HG03025 (cell line): ENCODE results near the gene GALNT16.

ENCODE experiments used
- ATAC-seq: cut with Tn5 transposase; IDR thresholded peaks from one replicate; pipeline ENCODE4 v1.9.1; 2021; ENCODE audit warnings: mild to moderate bottlenecking, moderate library complexity; ENCODE audit not compliant: unreplicated experiment, low FRiP score

GALNT16 gene

DNA sequence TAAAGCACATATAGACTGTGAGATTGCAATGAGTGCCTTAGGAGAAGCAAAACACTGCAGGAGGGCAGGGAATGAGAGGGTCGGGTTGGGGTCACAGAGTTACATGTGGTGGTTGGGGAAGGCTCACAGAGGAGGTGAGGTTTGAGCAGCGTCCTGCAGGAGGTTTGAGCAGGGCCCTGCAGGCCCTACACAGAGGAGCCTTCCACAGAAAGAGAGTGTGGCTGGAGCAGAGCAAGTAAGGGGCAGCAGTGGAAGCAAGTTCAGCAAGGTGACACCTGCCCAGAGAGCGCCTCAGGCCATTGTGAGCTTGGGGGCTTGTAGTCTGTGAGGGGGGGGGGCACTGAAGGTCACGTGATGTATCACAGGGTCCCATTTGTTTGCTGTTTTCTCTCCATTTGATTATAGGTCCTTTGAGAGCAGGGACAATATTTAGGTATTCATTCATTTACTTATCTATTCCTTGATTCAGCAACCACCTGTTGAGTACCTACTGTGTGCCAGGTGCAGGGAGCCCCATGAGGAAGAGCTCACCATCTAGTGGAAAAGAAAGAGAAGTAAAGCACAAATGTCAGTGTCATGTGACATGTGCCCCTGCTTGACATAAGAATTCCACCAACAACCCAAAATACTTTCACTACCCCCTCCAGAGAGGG, 56.6 kb downstream of the GALNT16 start:
- ATAC-seq: no peak

DNA sequence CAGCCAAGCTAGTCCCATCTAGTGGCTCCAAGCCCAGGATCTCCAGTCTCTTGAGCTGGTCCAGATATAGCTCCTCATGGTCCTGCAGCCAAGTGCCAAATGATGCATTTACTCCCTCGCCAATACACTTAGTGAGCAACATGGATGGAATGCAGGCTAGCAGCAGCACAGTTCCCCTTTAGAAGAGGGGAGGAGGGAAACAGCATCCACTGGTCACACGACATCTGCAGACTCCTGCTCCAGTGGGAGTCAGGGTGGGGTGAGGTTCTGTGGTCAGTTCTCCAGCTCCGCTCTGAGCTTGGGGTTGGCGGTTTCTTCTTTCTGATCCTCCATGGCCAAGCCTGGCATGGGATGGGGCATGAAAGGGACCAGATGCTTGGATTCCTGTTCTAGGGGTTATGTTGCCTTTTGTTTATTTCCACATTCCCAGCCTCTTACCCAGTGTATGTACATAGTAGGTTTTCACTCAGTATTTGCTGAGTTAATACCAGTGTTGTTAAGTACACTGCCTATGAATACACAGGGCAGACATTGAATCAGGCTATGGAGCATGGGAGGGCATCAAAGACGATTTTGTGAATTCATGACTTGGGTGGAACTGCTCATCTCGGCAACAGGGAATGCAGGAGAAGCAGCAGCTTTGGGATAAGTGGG, 57.3 kb downstream of the GALNT16 start:
- ATAC-seq: no peak

DNA sequence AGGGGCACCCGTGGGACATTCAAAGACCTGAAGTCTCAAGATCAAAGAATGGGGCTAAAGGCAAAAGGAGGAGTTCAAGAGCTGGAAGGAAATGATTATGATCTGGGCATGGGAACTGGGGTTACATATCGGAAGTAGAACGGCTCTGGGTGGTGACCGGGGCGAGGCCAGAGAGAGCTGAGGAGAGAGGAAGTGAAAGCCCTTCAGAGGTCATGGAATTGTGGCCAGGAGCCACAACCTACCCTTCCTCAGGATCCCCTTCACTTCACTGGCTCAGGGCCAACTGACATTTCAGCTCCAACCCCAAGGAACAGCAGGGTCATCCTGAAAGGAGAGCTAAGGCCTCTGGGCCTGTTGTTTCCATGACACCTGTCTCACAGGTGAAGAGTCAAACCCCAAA, 57.8 kb downstream of the GALNT16 start:
- ATAC-seq: no peak

DNA sequence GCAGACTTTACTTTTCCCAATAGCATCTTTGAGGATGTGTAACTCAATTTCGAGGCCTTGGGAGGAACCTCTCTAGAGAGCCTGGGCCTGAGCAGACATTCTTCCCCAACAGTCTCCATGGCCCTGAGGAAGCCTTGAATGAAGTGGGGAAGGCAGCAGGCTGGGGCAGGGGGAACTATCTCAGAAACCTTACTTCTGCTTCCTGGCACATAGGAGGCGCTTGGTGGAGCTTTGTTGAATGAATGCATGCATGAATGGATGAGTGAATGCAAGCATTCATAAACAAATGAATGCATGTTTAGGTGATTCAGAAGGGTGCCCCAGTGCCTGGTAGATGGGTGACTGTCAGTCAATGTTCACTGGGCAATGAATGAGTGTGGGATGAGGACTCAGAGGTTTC, 58.3 kb downstream of the GALNT16 start:
- no peak for ATAC-seq

DNA sequence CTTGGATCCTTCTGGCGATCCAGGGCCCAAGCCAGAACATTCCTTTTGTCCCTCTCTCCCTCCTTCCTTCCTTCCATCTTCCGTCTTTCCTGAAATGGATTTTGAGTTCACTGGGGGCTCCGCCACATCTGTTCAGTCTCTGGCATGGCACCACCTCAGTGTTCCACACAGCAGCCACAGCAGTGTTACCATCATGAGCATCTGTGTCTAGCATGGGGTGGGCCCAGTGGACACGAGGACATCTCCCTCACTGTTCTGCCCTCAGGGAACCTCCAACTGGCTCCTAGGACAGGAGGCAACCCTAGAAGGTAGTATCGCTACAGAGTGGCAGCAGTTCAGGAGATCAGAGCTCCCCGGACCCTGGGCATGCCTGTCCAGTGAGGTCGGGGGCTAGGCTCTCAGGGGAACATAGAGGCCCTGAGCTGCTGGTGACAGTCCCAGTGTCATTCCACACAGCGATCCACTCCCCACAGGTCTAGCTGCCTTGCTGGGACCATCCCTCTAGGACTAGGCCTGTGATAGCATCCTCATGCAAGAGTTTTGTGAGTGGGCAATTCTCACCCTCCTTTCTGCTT, 59.0 kb downstream of the GALNT16 start:
- no peak for ATAC-seq

DNA sequence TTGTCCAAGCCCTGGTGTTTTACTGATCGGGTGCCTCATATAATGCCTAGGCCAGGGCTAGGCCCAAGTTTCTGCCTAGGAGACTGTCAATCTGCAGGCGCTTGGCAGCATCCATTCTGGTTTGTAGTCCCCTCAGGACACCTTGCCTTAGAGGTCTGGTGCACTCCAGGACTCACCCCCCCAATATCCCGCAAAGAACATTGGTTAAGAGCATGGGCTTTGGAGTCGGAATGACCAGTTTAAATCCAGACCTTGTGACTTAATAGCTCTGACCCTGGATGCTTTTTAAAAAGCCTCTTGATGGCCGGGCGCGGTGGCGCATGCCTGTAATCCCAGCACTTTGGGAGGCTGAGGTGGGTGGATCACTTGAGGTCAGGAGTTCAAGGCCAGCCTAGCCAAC, 60.0 kb downstream of the GALNT16 start:
- no peak for ATAC-seq

DNA sequence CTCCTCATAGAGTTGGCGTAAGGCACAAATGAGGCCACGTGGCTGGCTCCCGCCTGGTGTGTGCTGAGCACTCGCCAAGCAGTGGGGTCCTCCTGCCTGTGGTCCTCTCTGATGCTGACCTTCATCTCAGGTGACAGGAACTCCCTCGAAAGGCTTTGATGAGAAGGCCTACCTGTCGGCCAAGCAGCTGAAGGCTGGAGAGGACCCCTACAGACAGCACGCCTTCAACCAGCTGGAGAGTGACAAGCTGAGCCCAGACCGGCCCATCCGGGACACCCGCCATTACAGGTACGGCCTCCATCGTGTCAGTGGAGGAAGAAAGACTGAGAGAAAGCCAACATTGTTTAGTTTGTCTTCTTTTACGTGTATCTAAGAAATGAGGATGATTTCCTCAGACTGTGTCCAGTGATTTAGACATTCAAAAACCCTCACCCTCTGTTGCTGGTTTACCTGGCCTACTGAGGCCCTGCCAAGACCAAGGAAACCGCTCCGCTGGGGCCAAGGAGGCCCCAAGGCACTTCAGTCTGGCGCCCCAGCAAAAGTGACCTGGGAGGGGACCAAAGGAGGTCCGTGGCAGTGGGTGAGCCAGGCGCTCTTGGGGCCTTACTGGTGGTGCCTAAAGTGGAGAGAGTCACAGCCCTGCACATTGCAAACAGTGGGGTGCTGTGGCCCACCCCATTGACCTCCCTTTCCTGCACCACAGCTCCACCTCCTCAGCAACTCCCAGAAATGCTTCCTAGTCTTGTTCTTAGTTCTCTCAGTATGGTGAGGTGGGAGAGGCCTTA, 60.8 kb downstream of the GALNT16 start:
- no peak for ATAC-seq

DNA sequence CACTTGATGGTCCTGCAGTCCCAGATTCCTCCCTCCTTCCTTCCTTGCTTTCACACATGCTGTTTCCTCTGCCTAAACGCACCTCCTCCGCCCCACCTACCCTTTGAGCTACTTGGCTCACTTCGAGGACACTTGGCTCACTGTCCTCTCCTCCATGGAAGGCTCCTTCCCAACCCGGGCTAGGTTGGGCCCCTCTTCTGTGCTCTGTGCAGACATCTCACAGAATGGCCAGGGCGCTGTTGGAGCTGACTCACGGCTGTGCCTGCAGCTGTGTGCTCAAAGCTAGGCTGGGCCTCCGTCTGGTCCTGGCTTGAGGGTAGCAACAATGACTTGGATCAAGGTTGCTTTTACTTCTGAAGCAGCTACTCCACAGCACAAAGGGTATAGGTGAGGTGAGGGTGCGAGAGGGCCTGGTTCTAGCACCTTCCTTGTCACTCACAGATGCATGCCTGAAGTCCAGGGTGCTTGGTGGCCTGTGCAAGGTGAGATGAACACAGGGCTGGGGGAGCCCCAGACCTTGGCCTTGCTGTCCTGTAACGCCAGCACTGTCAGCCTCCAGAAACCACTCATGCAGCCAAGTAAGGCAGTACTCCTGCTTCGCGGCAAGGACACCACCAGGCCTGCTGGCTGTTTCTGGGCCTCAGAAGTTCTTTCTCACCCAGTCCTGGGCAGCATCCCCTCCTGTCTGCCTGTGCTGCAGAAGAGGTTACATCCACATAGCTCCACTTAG, 61.8 kb downstream of the GALNT16 start:
- no peak for ATAC-seq

DNA sequence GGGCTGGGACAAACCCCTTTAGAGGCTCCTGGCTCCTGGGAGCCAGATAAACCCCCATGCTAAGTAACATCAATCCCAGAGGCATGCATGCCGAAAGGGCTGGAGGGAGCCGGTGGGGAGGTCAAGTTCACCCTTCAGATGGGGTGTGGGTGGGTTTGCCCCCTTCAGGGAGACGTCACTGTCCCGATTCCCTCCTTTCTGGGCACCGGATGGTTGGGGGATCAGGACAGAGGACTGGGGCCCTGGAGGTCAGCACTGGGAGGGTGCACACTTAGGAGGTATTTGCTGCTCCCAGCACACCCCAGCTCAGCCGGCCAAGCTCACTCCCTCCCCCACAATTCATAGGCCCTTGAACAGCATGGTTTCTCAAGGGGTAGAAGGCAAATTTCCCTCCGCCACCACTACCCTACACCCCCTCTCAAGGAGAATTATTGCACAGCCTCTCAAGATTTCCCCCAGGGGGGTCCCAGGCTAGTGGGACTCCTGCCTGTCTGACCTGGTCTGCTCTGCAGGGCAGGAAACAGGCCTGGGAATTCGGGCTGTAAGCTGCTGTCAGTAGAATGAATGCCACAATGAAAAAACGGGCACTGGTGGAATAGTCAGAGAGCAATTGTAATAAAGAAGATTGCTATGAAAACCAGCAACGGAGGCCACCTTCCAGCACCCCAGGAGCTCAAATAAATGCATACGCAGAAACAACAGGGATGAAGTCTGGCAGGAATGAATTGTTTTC, 63.5 kb downstream of the GALNT16 start:
- ATAC-seq: no peak

DNA sequence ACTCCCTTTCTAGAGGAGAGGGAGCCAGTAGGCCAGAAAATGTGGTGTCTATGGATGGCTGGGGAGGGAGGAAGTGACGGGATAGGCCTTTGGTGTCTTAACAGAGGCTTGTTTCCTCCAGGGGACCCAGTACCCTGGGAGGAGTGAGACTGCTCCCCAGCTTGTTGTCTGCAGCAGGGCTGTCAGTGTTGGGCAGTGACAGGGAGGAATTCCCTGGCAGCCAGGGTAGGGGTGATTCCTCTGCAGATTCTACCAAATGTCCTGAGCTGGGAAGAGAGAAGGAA, 64.0 kb downstream of the GALNT16 start:
- ATAC-seq: no peak

DNA sequence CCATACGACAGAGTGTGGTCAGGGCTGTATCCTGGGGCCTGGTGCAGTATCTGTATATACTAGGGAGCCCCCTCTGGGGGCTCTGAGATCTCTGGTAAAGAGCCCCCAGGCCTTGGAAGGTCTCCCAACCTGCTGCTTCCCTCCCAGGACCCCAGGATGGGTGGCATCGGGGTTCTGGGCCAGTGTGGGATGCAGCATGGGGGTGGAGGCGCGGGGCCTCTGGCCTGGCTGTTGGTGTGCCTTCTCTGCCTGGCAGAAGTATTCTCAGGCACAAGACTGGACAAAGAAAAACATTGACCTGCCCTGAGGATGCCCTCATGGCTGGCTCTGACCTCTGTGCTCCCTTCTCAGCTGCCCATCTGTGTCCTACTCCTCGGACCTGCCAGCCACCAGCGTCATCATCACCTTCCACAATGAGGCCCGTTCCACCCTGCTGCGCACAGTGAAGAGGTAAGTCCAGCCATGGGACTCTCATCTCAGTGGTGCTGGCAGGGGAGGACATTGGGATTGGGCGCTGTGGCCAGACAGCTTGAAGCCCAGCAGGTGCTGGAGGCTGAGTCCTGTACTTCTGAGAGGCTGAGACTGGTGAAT, 64.5 kb downstream of the GALNT16 start:
- ATAC-seq: no peak

DNA sequence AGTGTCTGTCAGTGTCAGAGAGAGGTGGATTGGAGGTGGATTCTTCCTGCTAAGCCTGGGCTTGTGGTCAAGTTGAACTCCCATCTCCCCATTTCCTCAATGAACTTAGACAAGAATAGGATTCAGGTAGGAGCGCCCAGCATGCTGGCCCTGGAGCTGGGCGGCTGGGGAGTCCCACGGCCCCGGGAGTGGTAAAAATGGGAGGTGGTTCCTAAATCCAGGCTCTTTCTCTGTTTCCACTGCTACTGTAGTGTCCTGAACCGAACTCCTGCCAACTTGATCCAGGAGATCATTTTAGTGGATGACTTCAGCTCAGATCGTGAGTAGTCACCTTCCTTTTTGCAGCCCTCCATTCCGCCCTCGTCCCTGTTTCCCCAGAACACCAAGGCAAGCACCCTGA, 65.1 kb downstream of the GALNT16 start:
- ATAC-seq: no peak

DNA sequence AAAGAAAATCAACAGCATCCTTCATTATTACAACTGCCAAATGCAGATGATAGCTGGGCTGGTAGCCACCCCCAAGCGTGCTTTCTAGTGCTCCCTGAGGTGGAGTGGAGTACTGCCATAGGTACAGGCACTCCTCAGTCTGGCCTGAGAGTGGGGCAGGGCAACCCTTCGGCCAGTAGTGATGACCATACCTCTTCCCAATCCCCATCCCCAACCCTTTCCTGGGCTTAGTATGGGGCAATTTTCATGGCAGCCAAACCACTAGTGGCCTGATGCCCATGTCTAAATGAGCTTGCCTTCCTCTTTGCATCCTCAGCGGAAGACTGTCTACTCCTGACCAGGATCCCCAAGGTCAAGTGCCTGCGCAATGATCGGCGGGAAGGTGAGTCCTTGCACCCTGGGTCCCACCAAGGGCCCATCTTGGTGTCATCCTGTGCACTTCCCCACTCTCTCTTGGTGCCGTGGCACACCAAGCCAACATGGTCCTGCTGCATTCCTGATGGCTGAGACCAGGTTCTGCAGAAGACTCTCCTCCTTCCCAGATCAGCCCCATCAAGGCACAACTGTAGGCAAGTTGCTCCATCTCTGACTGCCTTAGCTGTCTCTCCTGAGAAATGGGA, 65.8 kb downstream of the GALNT16 start:
- ATAC-seq: no peak

DNA sequence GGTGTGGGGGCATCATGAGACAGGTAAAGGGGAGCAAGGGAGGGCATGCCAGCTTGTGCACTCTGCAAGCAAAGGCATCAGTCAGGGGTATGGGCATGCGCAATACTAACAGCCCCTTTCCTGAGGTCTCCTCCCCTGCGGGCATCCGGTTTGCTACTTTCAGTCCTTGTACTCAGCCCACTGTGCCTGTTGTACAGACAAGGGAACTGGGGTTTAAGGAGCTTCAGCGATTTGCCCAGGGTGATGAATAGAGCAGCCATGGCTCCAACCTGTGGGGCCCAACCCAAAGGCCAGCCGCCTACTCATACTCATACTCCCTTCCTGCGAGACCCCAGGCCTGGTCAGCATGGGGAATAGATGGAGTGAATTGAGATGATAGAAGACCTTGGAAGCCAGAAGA, 66.7 kb downstream of the GALNT16 start:
- ATAC-seq: no peak

DNA sequence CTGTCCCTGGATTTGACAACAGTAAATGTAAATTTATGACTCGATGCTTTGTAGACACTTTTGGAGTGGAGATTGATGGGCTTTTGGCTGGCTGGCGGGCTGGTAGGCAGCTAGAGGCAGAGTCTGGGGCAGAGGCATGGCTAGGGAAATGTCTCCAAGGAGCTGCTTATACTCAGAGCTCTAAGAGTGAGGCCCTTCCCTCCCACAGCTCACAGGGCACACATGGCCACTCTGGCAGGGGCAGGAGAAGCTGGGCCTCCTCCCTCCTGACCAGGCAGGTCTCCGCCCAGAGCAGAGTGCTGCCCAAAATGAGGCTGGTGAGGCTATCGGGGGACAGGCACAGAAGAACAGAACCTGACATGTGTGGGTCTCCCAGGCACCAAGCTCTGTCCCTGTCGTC, 67.5 kb downstream of the GALNT16 start:
- no peak for ATAC-seq

DNA sequence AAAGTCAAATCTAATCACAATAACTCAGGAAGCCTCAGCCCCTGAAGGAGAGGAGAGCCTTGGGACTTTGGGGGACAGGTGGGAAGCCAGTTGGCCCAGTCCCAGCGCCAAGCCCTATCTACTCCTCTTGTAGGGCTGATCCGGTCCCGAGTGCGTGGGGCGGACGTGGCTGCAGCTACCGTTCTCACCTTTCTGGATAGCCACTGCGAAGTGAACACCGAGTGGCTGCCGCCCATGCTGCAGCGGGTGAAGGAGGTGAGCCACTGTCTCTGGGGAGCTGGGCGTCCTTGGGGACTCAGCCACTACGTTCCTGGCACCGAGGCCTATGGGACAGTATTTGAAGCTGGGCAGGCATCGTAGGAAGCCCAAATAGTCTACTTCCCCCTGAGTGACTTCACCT, 68.4 kb downstream of the GALNT16 start:
- no peak for ATAC-seq

DNA sequence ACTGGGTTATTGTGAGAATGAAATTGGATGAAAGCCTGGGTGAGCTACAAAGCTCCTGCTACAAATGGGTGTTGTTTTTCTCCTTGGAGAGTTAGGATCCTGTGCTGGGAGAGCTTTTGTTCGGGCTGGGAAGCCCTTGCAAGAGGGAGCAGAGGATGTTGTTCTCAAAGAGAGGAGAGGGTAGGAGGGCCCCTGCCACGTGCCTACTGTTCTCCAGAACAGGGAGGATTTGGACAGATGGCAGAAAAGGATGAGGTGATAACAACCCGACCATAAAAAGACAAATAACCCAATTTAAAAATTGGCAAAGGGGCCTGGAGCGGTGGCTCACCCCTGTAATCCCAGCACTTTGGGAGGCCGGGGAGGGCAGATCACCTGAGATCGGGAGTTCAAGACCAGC, 68.8 kb downstream of the GALNT16 start:
- no peak for ATAC-seq

DNA sequence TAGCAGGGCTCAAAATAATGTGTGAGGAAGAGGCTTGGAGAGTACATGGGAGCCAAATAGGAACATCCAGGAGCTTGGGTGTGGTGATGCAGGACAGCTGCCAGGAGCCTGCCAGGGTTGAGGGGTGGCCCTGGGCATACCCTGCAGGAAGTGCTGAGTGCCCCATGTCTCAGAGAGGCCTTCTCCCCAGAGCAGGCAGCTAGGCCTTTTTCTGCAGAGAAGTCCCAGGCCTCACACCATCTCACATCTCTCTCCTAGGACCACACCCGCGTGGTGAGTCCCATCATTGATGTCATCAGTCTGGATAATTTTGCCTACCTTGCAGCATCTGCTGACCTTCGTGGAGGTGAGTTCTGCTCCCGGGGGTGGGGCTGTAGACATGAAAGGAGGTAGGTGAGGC, 71.2 kb downstream of the GALNT16 start:
- ATAC-seq: no peak

DNA sequence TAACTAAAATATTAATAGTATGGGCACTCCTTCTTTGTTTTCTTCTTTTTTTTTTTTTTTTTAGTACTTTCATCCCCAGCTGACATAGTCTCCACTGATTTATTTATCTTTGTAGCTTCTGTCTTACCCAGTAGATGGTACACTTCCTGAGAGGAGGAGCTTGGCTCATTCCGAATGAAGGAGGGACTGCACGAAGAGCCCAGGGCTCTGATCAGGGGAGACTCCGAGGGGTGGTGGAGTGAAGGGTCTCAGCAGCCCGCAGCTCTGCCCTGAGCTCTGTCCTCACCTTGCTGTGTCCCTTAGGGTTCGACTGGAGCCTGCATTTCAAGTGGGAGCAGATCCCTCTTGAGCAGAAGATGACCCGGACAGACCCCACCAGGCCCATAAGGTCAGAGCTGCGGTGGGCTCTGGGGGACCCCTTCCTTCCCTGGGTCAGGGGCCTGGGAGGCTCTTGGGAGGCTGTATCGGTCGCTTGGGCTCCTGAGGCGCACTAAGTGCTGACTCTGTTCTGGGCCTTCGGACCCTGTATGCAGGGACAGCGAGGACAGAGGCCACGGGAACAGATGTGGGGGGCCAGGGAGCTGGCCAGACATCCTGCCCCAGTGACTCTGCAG, 72.9 kb downstream of the GALNT16 start:
- ATAC-seq: no peak
